GM19193 (cell line): Measurements from ENCODE around the gene CUX1.

Experiments
- POLR2A ChIP-seq: IDR thresholded peaks from 4 replicates; pipeline ENCODE4 v1.6.1; 2011; ENCODE audit not compliant: insufficient read depth, insufficient read length; ENCODE audit errors: extremely low read depth

Gene CUX1

DNA sequence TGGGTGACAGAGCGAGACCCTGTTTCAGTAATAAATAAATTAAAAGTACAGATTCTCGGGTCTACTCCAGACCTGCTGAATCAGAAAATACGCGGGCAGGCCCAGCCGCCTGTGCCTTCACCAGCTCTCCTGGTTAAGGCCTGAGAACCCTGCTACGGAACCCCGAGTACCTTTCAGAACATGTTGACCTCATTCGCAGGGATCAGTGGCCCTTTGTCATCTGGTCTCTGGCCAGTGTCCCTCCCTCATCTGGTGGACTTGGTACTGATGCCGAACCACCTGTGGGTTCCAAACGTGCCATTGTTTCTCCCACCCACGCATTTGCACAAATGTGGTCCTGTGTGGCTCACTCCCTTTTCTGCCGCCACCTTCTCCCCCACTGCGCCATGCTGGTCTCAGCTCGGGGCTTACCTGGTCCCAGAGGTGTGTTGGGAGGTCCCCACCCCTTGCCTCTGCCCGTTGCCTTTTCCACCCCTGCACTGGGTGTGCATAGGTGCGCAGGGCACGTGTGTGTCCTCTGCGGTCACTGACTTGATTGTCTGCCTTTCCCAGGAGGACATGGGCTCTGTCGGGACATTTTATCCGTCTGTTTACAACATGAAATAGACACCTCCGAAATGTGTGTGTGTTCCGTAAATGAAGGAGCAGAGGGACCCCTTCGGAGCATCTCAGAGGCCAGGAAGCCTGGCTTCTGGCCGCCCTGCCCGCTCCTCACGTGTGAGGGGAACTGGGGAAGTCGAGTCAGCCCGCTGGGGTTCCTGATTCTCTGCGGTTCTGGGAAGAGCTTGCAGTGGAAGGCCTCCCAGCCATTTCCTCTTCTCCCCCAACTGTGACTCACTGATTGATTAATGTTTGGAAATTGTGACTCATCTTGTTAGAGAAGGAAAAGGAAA is 135.2 kb downstream of the CUX1 start:
- TF ChIP-seq POLR2A = no peak

GRCh38 chr7:101953248-101953819 is 135.9 kb downstream of the CUX1 start:
- no peak for TF ChIP-seq POLR2A

- TF ChIP-seq POLR2A = no peak
These were observed 137.1 kb downstream of the CUX1 start for GRCh38 chr7:101954499-101954898.

GRCh38 chr7:101956130-101956529 is 138.7 kb downstream of the CUX1 start:
- TF ChIP-seq POLR2A = no peak

DNA sequence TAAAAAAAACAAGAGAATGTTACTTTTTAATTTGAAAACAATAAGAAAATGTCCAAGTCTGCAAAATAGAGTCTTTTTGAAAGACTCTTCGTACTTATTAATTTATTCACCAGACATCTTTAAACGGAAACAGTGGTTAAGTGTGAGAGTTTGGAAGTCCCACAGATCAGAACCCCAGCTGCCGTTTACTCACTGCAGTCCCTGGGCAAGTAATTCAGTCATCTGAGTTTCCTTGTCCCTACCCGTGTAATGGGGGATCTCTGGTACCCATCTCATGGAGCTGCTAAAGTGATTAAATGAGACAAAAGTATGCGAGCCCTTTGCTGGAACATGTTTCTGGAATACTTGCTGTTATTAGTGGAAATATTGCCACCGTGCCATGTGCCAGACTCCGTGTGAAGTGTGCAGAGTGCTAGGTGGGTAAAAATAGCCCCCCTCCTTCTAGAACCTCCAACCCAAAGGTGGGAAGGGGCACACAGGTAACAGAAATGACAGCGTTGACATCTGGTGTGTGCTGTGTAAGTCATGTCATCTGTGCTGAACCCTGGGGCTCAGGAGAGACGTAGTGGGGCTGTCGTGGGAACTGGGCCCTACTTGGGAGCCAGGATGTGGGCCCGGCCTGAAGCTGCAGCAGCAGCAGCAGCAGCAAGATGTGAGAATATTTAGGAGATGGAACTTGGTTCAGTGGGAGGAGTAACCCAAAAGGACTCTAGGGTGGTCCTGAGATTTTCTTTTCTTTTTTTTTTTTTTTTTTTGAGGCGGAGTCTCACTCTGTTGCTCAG is 140.5 kb downstream of the CUX1 start:
- no peak for TF ChIP-seq POLR2A

DNA sequence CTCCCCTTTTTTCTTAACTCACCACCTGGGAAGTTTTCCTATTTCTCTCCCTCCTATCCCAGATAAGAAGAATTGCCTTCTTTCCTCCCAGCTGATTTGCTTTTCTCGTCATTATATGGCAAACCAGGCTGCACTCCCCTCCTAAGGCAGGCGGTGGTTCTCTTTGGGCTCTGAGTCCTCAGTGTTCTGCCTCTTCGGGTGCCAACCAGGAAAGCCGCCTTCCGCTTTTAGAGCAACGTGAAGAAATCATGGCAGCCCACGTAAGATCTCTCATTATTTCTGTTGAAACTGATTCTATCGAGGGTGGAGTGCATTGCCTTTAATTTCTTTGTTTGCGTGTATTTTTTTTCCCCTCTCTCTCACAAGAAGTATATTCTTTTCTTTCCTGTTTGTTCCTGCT is 141.9 kb downstream of the CUX1 start:
- no peak for TF ChIP-seq POLR2A

DNA sequence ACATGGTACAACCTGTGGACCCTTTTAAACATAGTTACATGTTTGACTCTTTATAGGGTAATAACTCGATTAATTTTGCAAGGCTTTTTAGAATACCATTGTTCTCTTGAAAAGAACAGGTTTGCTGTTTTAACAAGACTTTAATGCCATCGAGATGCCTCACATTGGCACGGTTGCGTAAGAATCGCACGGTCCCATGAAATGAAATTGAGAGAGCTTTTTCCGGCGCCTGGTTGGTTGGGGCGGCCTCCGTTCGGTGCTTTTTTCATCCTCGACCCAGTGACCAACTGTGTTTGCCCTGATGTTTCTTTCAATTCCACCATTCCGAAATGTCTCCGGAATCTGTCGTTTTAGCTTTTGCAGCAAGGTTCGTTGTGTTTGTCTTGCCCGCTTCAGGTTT is 142.4 kb downstream of the CUX1 start:
- no peak for TF ChIP-seq POLR2A

DNA sequence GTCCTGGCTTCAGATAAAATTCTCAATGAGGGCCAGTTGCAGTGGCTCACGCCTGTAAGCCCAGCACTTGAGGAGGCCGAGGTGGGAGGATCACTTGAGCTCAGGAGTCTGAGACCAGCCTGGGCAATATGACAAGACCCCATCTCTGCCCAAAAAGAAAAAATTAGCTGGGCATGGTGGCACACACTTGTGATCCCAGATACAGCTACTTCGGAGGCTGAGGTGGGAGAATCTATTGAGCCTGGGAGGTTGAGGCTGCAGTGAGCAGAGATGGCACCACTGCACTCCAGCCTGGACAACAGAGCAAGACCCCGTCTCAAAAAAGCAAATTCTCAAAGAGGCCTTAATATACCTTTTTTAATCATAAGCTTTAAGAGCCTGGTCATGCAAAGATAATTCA is 142.9 kb downstream of the CUX1 start:
- no peak for TF ChIP-seq POLR2A

GRCh38 chr7:101960985-101961708 is 143.7 kb downstream of the CUX1 start:
- no peak for TF ChIP-seq POLR2A

- no peak for TF ChIP-seq POLR2A
These were observed 144.4 kb downstream of the CUX1 start for GRCh38 chr7:101961811-101962210.

DNA sequence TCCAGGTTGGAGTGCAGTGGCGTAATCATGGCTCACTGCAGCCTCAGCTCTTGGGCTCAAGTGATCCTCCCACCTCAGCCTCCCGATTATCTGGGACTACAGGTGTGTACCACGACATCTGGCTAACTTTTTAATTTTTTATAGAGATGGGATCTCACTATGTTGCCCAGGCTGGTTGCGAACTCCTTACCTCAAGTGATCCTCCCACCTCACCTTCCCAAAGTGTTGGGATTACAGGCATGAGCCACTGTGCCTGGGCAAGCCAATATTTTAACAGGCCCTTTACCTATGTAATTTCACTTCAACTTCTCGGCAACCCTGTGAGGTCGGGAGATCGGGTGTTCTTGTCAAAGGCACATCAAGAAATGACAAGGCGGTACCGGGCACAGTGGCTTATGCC is 146.3 kb downstream of the CUX1 start:
- TF ChIP-seq POLR2A = no peak

GRCh38 chr7:101964680-101965452 is 147.4 kb downstream of the CUX1 start:
- no peak for TF ChIP-seq POLR2A

DNA sequence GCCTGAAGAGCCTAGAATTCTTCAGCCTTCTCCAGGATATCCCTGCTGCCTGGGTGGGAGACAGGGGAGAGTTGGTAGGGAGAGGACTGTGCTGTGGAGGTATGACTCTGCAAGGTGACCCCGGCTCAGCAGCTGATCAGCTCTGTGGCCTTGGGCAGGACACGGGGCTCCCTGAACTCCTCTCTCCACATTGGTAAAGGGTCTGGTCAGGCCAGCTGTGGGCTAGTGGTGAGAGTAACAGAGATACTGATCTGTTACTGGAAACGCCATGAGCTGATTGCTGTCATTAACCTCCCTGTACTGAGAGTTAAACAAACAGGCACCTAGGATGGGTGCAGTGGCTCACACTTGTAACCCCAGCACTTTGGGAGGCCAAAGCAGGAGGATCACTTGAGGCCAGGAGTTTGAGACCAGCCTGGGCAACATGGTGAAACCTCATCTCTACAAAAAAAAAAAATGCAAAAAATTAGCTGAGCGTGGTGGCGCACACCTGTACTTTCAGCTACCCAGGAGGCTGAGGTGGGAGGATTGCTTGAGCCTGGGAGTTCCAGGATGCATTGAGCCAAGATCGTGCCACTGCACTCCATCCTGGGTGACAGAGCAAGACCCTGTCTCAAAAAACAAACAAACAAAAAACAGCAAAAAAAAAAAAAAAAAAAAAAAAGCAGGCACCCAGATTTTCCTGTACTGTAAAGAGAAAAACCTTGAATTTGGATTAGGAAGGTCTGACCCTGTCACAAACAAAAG is 151.5 kb downstream of the CUX1 start:
- no peak for TF ChIP-seq POLR2A

GRCh38 chr7:101969997-101970585 is 152.7 kb downstream of the CUX1 start:
- no peak for TF ChIP-seq POLR2A

DNA sequence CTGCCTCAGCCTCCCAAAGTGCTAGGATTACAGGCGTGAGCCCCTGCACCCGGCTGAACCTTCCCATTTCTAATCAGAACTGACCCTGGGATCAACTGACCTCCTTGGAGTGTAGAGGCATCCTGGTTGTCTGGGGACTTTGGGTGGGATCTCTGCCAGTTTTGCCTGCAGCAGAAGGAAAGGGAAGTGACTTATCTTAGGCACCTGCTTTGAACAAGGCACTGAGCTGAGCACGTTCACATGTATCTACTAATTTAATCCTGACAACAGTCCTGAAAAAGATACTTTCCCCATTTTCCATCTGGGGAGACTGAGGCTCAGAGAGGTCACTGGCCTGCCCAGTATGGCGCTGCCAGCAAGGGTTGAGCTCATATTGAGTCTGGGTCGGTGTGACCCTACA is 153.4 kb downstream of the CUX1 start:
- no peak for TF ChIP-seq POLR2A
